IPS-NIHi11 (cell line): ENCODE measurements around the gene IFNA6.
"Not testable (repeated sequence)": the region's sequence is repeated elsewhere in the genome, so short reads cannot be mapped to it uniquely, and the experiment has no call there.

Experiments
- DNase-seq: peaks from one replicate; pipeline ENCODE4 v3.0.0; 2012; ENCODE audit warnings: mixed read lengths, low spot score

IFNA6 gene

DNA sequence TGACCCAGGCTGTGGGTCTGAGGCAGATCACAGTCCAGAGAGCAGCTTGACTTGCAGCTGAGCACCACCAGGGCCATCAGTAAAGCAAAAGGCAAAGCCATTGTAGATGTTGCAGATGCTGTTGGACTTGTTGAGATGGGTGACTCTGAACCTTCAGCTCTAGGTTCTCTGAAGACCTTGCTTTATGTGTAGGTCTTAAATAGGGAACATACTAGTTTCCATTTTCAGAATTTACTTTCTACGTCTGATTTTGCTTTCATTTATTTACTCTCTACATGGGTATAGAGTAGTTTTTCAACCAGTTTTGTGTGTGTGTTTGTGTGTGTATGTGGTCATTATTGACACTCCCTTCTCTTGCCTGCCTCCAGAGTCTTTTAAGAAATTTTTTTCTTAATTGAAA lies at the start of gene IFNA6:
TSS of gene IFNA6 (minus strand) at position 101 of the 400 bp plus-strand sequence. CDS start at position 101, 0 bp downstream.
- DNase-seq: no peak

DNA sequence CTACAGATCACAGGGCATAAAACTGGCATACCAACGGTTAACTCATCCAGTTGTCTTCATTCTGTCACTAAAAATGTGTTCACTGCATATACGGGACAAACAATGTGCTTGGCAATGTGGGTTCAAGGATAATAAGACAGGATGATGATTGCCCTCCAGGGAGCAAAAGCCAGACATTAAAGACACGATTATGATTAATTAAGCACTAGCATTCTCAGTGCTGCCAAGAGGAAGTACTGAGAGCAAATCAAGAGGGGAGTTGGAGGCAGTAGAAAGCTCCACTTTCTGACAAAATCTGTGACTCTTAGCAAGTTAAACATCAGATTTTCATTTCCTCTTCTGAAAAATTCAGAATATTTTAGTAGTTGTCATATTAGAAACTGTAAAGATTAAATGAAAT lies 49.3 kb upstream of the IFNA6 start:
- no peak for DNase-seq

- no peak for DNase-seq
Measured at GRCh38 chr9:21398955-21399489, 48.3 kb upstream of the IFNA6 start.

DNA sequence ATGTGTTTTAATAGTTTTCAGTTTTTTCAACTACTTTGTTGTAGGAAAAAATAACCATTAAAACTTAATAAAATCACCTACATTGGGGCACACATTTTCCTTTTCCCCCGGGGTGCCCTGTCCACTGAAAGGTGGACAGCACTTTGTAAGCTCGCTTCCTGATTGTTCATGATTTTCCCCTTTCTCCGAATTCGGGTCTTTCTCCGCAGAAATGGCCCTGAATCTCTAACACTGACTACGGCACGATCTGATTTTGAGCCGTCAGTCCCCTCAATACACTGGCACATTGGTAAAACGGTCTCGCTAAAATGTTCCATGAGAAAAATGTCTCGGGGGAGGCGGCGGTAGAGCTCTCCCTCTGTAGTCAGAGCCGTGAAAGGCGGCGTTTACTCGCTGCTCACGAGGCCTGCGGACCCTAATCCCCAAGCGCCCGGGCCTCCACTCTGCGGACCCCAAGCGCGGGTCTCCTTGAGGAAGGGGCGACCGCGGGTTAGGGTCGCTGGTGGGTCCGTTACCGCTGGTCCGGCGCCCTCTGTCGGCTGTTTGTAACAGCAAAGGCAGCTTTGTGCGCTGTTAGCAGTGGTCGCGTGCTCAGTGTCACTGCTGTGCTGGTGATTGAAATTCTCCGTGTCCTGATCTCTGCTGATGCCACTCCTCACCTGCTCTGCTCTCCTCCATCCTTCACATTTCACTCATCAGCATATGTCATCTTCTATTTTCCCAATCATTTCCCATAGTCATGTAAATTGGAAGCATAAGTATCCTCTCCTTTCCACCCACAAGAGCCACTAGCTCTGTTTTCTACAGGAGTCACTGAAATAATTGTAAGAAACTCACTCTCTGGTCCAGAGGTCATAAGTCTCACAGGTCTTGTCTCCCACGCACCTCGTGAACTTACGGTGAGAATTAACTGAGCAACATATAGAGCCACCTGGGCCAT lies 45.4 kb upstream of the IFNA6 start:
- peak; percentile 55 for DNase-seq

GRCh38 chr9:21392270-21392669 lies 41.6 kb upstream of the IFNA6 start:
- DNase-seq: peak; percentile 22

DNA sequence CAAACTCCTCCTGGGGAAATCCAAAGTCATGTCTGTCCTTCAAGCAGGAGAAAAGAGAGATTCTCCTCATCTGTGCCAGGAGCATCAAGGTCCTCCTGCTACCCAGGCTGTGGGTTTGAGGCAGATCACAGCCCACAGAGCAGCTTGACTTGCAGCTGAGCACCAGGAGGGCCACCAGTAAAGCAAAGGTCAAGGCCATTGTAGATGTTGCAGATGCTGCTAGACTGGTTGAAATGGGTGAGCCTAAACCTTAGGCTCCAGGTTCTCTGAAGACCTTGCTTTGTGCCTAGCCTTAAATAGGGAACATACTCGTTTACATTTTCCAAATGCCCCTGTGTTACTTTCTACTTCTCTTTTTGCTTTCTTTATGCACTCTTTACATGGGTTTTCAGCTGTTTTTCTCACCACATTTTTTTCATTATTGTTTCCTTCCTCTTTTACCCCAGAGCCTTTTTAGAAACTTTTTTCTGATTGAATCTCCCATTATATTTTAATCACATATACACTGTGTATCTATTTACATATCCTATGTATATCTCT lies 34.5 kb upstream of the IFNA6 start, which contains the start of gene IFNA2:
TSS of gene IFNA2 (minus strand) at position 268 of the 540 bp plus-strand sequence. CDS start at position 199, 69 bp downstream.
- no peak for DNase-seq

GRCh38 chr9:21383627-21384026 lies 32.9 kb upstream of the IFNA6 start:
- DNase-seq: no peak

DNA sequence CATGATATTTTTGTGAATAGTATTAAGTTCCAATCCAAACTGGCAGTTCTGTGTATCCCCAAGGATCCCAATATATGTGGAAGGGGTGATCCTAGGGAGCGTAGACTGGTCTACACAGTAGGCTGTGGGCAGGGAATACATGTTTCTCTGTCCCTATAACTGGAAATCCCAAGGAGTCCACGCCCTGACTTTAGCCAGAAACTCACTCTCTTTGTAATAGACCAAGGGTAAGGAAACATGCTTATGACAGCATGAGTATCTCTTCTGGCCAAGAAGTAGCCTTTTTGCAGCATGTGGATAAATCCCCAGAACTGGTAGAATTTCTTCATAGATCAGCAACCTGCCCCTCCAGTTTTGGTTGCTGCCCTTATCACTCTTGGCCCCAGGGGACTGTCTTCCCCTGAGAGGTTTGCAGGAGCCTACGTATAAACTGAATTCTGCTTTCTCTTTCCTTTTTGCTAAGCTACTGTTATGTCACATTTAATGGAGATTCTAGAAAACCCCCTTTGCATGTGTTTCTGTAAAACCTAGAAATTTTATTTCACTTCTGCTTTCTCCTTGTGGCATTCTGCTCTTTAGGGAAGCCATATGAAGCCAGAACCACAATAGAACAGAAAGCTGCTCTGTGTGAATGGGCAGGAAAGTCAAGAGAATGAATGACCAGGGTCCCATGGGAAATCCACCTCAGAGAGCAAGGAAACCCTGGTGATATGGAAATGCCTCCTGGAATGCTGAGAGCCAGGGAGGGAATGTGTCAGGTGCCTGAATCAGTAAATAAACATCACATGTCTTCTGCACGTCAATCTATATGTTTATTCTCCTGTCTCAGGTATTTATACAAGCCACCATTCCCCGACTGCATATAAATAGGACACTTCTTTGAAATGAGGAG lies 31.0 kb upstream of the IFNA6 start:
- peak; percentile 8 for DNase-seq

- not testable (repeated sequence) for DNase-seq
Measured at GRCh38 chr9:21371467-21371866, 20.8 kb upstream of the IFNA6 start.

DNA sequence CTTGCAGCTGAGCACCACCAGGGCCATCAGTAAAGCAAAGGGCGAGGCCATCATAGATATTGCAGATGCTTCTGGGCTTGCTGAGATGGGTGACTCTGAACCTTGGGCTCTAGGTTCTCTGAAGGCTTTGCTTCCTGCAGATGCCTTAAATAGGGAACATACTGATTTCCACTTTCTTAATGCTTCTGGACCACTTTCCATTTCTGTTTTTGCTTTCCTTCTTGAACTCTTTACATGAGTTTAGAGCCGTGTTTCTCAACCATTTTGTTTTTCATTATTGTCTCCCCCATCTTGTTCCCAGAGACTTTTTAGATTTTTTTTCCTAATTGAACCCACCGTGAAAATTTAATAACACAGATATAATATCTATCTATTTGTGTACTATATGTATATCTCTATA lies 17.3 kb upstream of the IFNA6 start, which contains the start of gene IFNA13:
TSS of gene IFNA13 (minus strand) at position 101 of the 400 bp plus-strand sequence. CDS start at position 54, 47 bp downstream.
- no peak for DNase-seq

- DNase-seq: not testable (repeated sequence)
Measured at GRCh38 chr9:21367169-21367568, 16.5 kb upstream of the IFNA6 start.

DNA sequence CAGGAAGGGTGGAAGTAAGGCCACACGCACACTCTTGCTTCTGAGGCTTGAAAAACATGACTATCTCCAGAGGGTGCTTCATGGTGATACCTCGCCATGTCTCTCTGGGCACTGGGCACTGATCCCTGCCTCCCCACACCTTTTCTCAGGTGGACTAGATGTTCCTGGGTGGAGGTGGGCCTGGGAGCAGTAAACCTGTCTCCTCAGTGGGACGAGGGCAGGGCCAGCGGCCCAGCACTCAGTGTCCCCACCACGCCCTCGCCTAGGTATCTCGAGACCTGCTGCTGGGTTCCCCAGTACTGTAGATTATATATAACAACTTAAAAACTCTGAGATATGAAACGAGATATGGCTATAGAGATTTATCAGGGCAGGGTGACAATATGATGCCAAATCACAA lies 11.6 kb upstream of the IFNA6 start:
- no peak for DNase-seq

- no peak for DNase-seq
Measured at GRCh38 chr9:21357479-21358460, 7.1 kb upstream of the IFNA6 start.

GRCh38 chr9:21348430-21348970 lies 2.2 kb downstream of the IFNA6 start:
- no peak for DNase-seq

GRCh38 chr9:21340735-21341134 lies 10.0 kb downstream of the IFNA6 start:
- DNase-seq: no peak

DNA sequence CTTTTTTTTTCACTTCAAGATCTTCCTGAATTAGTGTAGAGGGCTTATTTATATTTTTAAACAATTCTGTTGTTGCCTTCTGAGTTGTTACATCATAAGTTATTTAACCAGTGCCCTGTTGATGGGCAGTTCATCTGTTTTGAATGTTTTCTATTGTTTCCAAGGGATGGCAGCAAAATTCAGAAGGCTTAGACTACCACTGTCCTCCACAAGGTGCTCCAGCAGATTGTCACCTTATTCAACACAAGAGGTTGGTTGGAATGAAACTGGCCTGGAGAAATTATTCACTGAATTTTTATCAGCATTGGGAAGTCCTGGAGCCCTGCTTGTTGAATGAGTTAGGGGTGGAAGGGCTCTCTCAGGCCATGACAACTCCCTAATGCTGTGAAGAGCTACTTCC lies 14.2 kb downstream of the IFNA6 start:
- DNase-seq: no peak

GRCh38 chr9:21334701-21335632 lies 15.7 kb downstream of the IFNA6 start, which contains the start of gene KLHL9:
TSS of gene KLHL9 (minus strand) at chr9:21335404. CDS start at chr9:21334859, 545 bp downstream.
- peak; percentile 95 for DNase-seq

GRCh38 chr9:21333226-21333625 lies 17.5 kb downstream of the IFNA6 start:
- DNase-seq: no peak
